ENCODE measurements around the gene ATG14.

ATG14 gene

DNA sequence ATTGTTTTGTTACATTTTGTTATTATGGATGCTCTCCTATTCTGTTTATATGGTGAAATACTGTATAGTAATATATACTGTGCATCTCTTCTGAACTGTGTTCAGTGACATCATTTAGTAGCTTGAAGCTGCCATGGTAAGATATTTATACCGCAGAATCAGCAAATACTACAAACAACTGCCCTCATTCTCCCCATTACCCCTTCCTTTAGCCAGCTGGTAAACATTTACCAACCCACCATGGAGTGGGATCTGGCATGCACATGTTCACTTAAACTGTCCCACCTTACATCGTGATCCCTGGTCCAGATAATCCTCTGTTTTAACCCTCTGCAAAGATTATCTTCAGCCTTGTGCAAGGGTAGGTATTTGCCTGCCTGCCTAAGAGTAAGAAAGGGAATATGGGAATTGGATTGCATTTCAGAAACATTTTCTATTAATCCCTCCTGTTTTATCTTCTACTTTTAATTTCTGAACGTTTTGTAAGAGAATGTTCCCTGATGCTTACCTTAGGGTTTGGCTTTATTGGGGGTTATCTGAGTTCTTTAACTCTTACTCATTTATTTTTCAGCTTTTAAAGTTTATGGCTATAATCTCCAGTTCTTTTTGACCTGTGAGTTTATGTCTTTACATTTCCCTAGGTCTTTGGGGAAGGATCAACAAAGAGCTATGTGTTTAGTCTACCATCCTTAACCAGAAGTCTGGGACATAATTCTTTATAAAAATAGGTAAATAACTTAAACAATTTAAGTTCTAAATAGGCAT is 93.9 kb downstream of the ATG14 start:
- TF ChIP-seq, protein P1, sequence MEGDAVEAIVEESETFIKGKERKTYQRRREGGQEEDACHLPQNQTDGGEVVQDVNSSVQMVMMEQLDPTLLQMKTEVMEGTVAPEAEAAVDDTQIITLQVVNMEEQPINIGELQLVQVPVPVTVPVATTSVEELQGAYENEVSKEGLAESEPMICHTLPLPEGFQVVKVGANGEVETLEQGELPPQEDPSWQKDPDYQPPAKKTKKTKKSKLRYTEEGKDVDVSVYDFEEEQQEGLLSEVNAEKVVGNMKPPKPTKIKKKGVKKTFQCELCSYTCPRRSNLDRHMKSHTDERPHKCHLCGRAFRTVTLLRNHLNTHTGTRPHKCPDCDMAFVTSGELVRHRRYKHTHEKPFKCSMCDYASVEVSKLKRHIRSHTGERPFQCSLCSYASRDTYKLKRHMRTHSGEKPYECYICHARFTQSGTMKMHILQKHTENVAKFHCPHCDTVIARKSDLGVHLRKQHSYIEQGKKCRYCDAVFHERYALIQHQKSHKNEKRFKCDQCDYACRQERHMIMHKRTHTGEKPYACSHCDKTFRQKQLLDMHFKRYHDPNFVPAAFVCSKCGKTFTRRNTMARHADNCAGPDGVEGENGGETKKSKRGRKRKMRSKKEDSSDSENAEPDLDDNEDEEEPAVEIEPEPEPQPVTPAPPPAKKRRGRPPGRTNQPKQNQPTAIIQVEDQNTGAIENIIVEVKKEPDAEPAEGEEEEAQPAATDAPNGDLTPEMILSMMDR (IDR thresholded peaks at IDR 0.05), result no peak

DNA sequence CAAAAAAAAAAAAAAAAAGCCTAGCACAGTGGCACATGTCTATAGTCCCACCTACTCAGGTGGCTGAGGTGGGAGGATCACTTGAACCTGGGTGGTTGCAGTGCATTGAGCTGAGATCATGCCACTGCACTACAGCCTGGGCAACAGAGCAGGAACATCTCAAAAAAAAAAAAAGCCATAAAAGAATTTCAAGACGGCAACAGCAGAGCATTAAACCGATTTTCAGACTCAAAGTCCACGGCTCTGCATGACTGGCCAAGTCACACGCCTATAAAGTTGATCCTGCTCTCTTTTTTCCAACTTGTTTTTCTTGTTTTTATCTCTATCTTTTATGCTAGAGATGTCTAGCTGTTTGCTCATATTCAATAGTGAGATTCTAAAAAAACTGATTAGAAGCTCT is 95.1 kb downstream of the ATG14 start:
- TF ChIP-seq, protein P1 (IDR thresholded peaks at IDR 0.05), result no peak

Data from LNCAP (cell line).